AG04450 (cell line): ENCODE results near the gene WDR64. TPM values are rescaled to one million over a fixed set of nuclear protein-coding genes. Genes with fewer than 3 reads are reported as not detected.

Experiments used
- CTCF ChIA-PET: fragments of 300-600, 350-600 bp; formaldehyde crosslinking; extraction: SDS; loops from one replicate; lab custom pipeline; 2022; ENCODE audit warnings: antibody characterized with exemption, inconsistent platforms; lab: Charles Lee
- POLR2A ChIA-PET: fragments of 350-600 bp; formaldehyde crosslinking; extraction: SDS; loops from one replicate; lab custom pipeline; 2021; ENCODE audit warnings: antibody characterized with exemption, inconsistent platforms; lab: Yijun Ruan, JAX
- DNase-seq: peaks from one replicate; pipeline ENCODE4 v3.0.0-alpha.2; 2011; ENCODE audit warnings: low read depth, low spot score
- H3K27ac ChIP-seq: one replicate; pipeline ENCODE4 v1.5.1; 2012; ENCODE audit warnings: low read depth, low read length, control low read depth
- H3K27me3 ChIP-seq: one replicate; pipeline ENCODE4 v1.6.0; 2012; ENCODE audit warnings: low read length; ENCODE audit not compliant: control insufficient read depth, insufficient read depth
- H3K4me3 ChIP-seq: 2 replicates; pipeline ENCODE4 v1.5.1; 2011; ENCODE audit warnings: mild to moderate bottlenecking, low read depth, low read length, control low read depth
- H3K9me3 ChIP-seq: 2 replicates; pipeline ENCODE4 v1.5.1; 2012; ENCODE audit warnings: low read length; ENCODE audit not compliant: control insufficient read depth, insufficient read depth
- polyA plus RNA-seq: library from polyadenylated mRNA; depleted of rRNA; stranded (reverse); fragments of >200 nt; gene quantifications from 2 replicates; pipeline ENCODE4 v1.2.3, GENCODE V29; 2011
- TF ChIP-seq, protein P1 (sequence below): IDR thresholded peaks from 2 replicates; pipeline ENCODE4 v1.5.1; 2011; ENCODE audit warnings: low read depth, low read length, control low read depth, inconsistent platforms

WDR64 gene
- polyA plus RNA-seq, 1 experiment: not detected

GRCh38 chr1:241782396-241782795, 130.3 kb downstream of the WDR64 start:
- no peak overlapping the region for H3K4me3 ChIP-seq
- DNase-seq: no peak
- H3K27ac ChIP-seq: no peak overlapping the region
- ChIA-PET POLR2A (no interaction called here), CTCF (interaction anchor here (1.3 to 1.9 kb wide), 3 partner anchors 12 to 171 kb away, joined by 3 to 10 read pairs (median 4); no protein-coding TSS in a partner anchor)
- H3K27me3 ChIP-seq: no peaks in the 10 kb centered on the region
- TF ChIP-seq, protein P1, sequence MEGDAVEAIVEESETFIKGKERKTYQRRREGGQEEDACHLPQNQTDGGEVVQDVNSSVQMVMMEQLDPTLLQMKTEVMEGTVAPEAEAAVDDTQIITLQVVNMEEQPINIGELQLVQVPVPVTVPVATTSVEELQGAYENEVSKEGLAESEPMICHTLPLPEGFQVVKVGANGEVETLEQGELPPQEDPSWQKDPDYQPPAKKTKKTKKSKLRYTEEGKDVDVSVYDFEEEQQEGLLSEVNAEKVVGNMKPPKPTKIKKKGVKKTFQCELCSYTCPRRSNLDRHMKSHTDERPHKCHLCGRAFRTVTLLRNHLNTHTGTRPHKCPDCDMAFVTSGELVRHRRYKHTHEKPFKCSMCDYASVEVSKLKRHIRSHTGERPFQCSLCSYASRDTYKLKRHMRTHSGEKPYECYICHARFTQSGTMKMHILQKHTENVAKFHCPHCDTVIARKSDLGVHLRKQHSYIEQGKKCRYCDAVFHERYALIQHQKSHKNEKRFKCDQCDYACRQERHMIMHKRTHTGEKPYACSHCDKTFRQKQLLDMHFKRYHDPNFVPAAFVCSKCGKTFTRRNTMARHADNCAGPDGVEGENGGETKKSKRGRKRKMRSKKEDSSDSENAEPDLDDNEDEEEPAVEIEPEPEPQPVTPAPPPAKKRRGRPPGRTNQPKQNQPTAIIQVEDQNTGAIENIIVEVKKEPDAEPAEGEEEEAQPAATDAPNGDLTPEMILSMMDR: no peak
- H3K9me3 ChIP-seq: no peaks in the 10 kb centered on the region

DNA sequence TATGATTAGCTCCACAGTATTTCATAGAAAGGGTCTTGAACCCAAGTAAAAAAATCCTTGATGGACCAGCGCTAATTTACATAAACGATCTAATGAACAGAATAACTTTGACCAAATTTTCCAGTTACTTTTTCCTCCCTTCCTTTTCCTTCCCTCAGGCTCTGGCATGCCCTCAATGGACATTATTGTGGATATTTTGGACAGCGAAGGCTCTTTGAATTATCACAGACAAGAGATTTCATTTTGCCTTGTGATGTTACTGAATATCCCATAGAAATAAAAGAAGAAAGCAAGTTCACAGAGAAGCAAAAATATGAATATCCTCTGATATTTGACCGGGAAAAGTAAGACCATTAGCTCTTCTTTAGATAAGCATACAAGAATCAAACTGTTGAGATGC, 135.6 kb downstream of the WDR64 start:
- no peak for DNase-seq
- no peak overlapping the region for H3K4me3 ChIP-seq
- H3K27me3 ChIP-seq: no peaks in the 10 kb centered on the region
- ChIA-PET POLR2A (no interaction called here), CTCF (no interaction called here)
- no peak overlapping the region for H3K27ac ChIP-seq
- no peaks in the 10 kb centered on the region for H3K9me3 ChIP-seq
- TF ChIP-seq, protein P1: no peak

- CTCF ChIA-PET: no interaction called here
- no peak for DNase-seq
- H3K27ac ChIP-seq: no peak overlapping the region
- TF ChIP-seq, protein P1: no peak
- POLR2A ChIA-PET: interaction anchor here (0.6 kb wide), 1 partner anchor 109 kb away, joined by 3 read pairs; no protein-coding TSS in a partner anchor
- H3K9me3 ChIP-seq: no peaks in the 10 kb centered on the region
- no peak overlapping the region for H3K4me3 ChIP-seq
- no peaks in the 10 kb centered on the region for H3K27me3 ChIP-seq
These were observed 137.0 kb downstream of the WDR64 start for GRCh38 chr1:241789061-241789460.

DNA sequence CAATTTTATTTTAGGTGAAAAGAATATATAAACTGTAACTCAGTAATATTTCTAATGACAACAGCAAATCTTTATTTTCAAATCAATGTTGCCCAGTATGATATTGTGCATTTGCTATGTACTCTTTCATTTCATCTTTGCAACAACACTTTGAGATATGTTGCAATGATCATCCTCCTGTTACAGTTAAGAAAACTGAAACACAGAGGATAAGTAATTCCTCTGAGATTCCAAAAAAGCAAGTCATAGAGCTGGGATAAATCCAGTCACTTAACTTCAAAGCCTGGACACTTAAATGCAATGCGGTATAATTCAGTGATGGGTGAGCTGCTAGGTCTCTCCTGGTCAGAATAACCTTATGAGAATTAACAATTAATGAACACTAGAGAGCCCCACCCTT, 147.3 kb downstream of the WDR64 start:
- CTCF ChIA-PET: interaction anchor here (0.6 to 1.6 kb wide), 6 partner anchors 14 to 188 kb away, joined by 3 to 6 read pairs (median 4); no protein-coding TSS in a partner anchor
- POLR2A ChIA-PET: interaction anchor here (1.0 kb wide), 1 partner anchor 39 kb away, joined by 4 read pairs; no protein-coding TSS in a partner anchor

GRCh38 chr1:241800640-241801039, 148.6 kb downstream of the WDR64 start:
- no peak for DNase-seq
- Histone ChIP-seq H3K9me3 (no peaks in the 10 kb centered on the region), H3K27me3 (no peaks in the 10 kb centered on the region), H3K4me3 (no peak overlapping the region), H3K27ac (no peak overlapping the region)
- TF ChIP-seq, protein P1: no peak
- POLR2A ChIA-PET: no interaction called here
- CTCF ChIA-PET: interaction anchor here (0.6 to 1.6 kb wide), 3 partner anchors 16 to 34 kb away, joined by 3 to 4 read pairs (median 4); no protein-coding TSS in a partner anchor

More for the DNA sequence above, 147.3 kb downstream of the WDR64 start:
- H3K27me3 ChIP-seq: no peaks in the 10 kb centered on the region
- no peak overlapping the region for H3K4me3 ChIP-seq
- H3K27ac ChIP-seq: no peak overlapping the region
- peak; percentile 20 for DNase-seq
- TF ChIP-seq, protein P1: no peak
- no peaks in the 10 kb centered on the region for H3K9me3 ChIP-seq
